RWPE2 (cell line): ENCODE results near the gene WBP2NL.
"Not testable (repeated sequence)": the region's sequence is repeated elsewhere in the genome, so short reads cannot be mapped to it uniquely, and the experiment has no call there.

ENCODE experiments used
- ATAC-seq: fragments of 200-7000 bp; cut with Tn5 transposase; 3 replicates; pipeline ENCODE4 v1.9.1; 2021; ENCODE audit warnings: low read depth
- DNase-seq: peaks from one replicate; pipeline ENCODE4 v3.0.0-alpha.2; 2020; ENCODE audit warnings: low spot score
- H3K27ac ChIP-seq: fragments of 450-650 bp; 2 replicates; pipeline ENCODE4 v1.5.1; 2017; ENCODE audit warnings: mild to moderate bottlenecking; ENCODE audit not compliant: poor library complexity, severe bottlenecking
- H3K27me3 ChIP-seq: fragments of 250-450 bp; sonication (Bioruptor Pico); 2 replicates; pipeline ENCODE4 v1.5.1; 2021; ENCODE audit warnings: mild to moderate bottlenecking, moderate library complexity; ENCODE audit not compliant: insufficient read depth, poor library complexity, severe bottlenecking
- H3K36me3 ChIP-seq: fragments of 250-450 bp; sonication (Bioruptor Pico); 2 replicates; pipeline ENCODE4 v1.5.1; 2020; ENCODE audit warnings: low read depth, mild to moderate bottlenecking, moderate library complexity
- H3K4me1 ChIP-seq: fragments of 250-450 bp; sonication (Bioruptor Pico); 2 replicates; pipeline ENCODE4 v1.5.1; 2021; ENCODE audit warnings: mild to moderate bottlenecking, moderate library complexity; ENCODE audit not compliant: insufficient read depth, poor library complexity, severe bottlenecking
- H3K4me3 ChIP-seq: fragments of 250-450 bp; sonication (Bioruptor Pico); 2 replicates; pipeline ENCODE4 v1.5.1; 2021; ENCODE audit warnings: mild to moderate bottlenecking, moderate library complexity; ENCODE audit not compliant: severe bottlenecking
- H3K9me3 ChIP-seq: fragments of 250-450 bp; sonication (Bioruptor Pico); 2 replicates; pipeline ENCODE4 v1.5.1; 2021; ENCODE audit warnings: mild to moderate bottlenecking, moderate library complexity; ENCODE audit not compliant: severe bottlenecking
- TF ChIP-seq, protein P1 (sequence below): fragments of 450-650 bp; IDR thresholded peaks from one replicate; pipeline ENCODE4 v1.5.1; 2017; ENCODE audit warnings: mild to moderate bottlenecking, moderate library complexity; ENCODE audit not compliant: poor library complexity, severe bottlenecking

WBP2NL gene

DNA sequence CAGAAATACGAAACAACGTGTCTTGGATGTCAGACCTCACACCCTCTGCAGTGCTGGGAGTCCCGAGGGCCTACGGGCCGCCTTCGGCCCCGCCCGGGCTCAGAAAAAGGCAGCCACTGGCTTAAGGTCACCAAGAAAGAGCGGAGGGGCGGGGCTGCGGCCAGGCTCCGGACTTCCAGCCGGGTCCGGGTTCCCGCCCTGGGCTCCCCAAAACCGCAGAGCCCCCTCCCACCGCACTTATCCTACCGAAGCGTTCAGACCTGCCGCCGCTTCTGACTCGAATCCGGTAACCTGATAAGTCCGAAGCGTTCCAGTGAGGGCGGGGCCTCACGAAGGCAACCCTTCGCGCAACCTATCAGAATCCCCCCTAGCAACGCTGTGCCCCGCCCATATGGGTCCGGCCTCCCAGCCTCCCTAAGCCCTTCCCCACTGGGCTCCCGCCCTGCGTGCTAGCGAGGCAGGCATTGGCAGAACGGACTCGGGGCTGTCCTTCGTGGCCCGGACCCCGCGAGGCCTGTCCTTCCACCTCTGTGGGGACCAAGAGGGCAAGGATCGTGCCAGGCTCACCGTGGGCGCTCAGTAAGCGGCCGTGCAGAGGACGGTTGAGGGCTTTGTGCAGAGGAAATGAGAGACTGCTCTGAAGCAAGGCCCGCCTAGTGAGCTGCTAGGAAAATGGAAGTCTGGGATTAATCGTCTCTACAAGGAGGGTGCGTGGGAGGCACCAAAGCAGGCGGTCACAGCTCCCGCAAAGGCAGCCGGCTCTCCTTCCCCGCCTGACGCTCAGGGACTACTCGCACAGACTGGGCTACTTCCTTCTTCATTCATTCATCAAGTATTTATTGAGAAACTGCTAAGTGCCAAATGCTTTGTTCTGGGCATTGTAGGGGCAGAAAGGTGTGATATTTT lies 72.2 kb downstream of the WBP2NL start, which contains the start of gene NAGA:
Gene NAGA, minus strand, starts transcription at position 296 of the 906 bp plus-strand sequence. CDS start 515 bp downstream, outside the sequence.
- Histone ChIP-seq H3K9me3 (no peaks in the 10 kb centered on the region), H3K36me3 (peaks cover 3% of the 10 kb centered on the region), H3K4me3 (peak within 1 kb of the TSS; percentile 57), H3K4me1 (peaks cover 5% of the 10 kb centered on the region), H3K27me3 (no peaks in the 10 kb centered on the region), H3K27ac (peak within 1 kb of the TSS; percentile 39)
- ATAC-seq (peak; percentile 96), DNase-seq (peak; percentile 96)
- TF ChIP-seq, protein P1, sequence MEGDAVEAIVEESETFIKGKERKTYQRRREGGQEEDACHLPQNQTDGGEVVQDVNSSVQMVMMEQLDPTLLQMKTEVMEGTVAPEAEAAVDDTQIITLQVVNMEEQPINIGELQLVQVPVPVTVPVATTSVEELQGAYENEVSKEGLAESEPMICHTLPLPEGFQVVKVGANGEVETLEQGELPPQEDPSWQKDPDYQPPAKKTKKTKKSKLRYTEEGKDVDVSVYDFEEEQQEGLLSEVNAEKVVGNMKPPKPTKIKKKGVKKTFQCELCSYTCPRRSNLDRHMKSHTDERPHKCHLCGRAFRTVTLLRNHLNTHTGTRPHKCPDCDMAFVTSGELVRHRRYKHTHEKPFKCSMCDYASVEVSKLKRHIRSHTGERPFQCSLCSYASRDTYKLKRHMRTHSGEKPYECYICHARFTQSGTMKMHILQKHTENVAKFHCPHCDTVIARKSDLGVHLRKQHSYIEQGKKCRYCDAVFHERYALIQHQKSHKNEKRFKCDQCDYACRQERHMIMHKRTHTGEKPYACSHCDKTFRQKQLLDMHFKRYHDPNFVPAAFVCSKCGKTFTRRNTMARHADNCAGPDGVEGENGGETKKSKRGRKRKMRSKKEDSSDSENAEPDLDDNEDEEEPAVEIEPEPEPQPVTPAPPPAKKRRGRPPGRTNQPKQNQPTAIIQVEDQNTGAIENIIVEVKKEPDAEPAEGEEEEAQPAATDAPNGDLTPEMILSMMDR, result no peak

DNA sequence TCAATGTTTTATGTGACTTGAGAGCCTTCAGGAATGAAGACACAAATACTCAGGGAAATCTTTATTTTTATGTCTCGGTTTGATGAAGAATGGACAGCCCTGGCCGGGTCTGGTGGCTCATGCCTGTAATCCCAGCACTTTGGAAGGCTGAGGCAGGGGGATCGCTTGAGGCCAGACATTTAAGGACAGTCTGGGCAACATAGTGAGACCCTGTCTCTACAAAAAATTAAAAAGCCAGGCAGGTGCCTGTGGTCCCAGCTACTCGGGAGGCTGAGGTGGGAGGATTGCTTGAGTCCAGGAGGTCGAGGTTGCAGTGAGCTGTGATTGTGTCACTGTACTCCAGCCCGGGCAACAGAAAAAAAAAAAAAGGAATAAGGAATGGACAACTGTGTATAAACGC lies 72.9 kb downstream of the WBP2NL start:
- not testable (repeated sequence) for H3K9me3 ChIP-seq, H3K36me3 ChIP-seq, ATAC-seq, DNase-seq, H3K27me3 ChIP-seq, H3K4me1 ChIP-seq
- Histone ChIP-seq H3K4me3 (peak overlapping the region; percentile 57), H3K27ac (peak overlapping the region; percentile 39)

DNA sequence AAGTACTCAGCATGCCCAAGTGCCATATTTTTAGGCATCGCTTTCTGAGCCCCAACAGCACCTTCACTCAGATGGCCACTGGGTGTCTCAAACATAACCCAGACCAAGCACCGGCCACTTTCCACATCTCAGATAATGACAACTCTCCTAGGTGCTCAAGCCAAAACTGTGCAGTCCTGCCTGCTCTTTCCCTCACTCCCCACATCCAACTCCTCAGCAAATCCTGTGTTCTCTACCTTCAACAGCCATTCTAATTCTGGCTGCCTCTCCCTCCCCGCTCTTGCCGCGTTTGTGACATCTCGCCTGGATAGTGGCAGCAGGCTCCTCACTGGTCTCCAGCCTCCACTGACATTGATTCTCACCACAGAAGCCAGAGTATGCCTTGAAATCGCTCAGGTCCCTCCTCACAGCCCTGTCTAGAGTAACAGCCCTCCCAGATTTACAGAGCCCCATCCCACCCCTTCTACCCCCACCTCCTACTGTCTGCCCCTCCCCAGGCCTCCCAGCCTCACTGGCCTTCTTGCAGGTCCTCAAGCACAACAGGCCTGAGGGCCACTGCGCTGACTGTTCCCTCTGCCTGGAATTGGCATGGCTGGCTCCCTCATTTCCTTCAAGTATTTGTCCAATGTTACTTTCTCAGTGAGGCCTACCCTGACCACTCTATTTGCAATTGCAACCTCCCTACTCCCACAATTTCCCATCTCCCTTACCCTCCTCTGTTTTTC lies 74.2 kb downstream of the WBP2NL start:
- H3K36me3 ChIP-seq, result no peaks in the 10 kb centered on the region; the same call in 1 of the 2 replicates
- no peak overlapping the region for H3K4me3 ChIP-seq
- DNase-seq (no peak), ATAC-seq (no peak)
- no peak overlapping the region for H3K27ac ChIP-seq
- no peaks in the 10 kb centered on the region for H3K27me3 ChIP-seq
- peaks cover 5% of the 10 kb centered on the region for H3K4me1 ChIP-seq
- no peaks in the 10 kb centered on the region for H3K9me3 ChIP-seq
- TF ChIP-seq, protein P1, result no peak

DNA sequence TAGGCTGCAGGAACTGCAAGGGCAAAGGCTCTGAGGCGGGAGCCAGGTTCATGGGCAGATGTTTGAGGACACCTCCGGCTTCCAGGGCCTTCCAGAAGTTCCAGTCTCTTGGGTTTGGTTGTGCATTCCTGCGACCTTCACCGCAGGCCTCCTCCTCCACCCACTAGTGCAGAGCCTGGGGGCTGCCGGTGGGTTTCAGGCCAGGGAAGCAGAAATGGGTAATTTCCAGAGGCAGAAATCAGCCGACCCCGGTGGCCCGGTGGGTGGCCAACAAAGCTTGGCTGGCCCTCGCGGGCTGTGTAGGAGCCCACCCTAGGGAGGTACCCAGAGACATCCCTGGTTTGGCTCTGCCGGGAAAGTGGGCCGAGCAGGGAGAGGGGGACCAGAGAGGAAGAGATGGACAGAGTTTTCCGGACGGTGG lies 75.0 kb downstream of the WBP2NL start:
- Histone ChIP-seq H3K27ac (peak overlapping the region; percentile 9), H3K36me3 (no peaks in the 10 kb centered on the region), H3K9me3 (no peaks in the 10 kb centered on the region), H3K4me3 (peak overlapping the region; percentile 36), H3K4me1 (peaks cover 5% of the 10 kb centered on the region), H3K27me3 (no peaks in the 10 kb centered on the region)
- DNase-seq (no peak), ATAC-seq (no peak)
- TF ChIP-seq, protein P1, result no peak

DNA sequence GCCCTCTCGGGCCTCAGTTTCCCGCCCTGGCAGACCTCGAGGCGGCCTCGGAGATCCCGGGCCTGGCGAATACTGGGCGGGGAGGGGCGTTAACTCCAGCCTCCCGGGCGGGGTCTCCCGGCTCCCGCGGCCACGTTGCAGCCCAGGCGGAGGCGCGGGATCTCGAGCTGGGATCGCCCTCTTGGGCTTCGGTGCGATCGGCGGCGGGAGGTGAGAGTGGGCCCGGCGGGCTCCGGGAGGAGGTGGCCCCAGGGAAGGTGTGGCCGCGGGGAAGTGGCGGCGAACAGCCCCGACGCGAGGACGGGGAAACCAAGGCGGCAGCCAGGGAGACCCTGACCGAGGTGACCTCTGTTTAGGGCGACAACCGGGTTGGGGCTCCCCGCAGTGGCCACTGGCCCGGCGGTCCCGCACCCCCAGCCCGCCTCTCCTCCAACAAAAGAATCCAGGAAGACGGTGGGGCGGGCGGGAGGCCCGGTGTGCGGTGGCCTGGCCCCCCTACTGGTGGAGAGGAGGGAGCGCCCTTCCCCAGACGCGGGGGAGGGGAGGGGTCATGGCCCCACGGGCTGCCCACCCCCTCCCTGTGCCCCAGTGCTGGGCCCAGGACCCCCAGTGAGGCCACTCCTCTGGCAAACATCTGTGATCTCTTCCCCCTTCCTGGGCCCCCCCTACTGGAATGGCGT lies 75.7 kb downstream of the WBP2NL start, which contains the start of gene PHETA2:
Gene PHETA2, plus strand, starts transcription at position 117 of the 680 bp plus-strand sequence. CDS start 3,046 bp downstream, outside the sequence.
- Histone ChIP-seq H3K9me3 (no peaks in the 10 kb centered on the region), H3K4me3 (peak within 1 kb of the TSS; percentile 36), H3K27ac (peak within 1 kb of the TSS; percentile 9), H3K27me3 (no peaks in the 10 kb centered on the region), H3K36me3 (no peaks in the 10 kb centered on the region), H3K4me1 (peaks cover 5% of the 10 kb centered on the region)
- TF ChIP-seq, protein P1, result peak; percentile 33
- DNase-seq (no peak), ATAC-seq (no peak)
